GM10266 (cell line): ENCODE data around the gene OR5AC2.

ENCODE experiments used
- DNase-seq: peaks from one replicate; pipeline ENCODE4 v3.0.0; 2012; ENCODE audit errors: extremely low spot score
- TF ChIP-seq, protein P1 (sequence below): IDR thresholded peaks from 2 replicates; pipeline ENCODE4 v1.5.1; 2012; ENCODE audit warnings: mild to moderate bottlenecking, low read depth; ENCODE audit not compliant: control insufficient read depth, insufficient read depth; ENCODE audit errors: missing control alignments

Gene OR5AC2

GRCh38 chr3:98086873-98087272 is at the start of gene OR5AC2:
Gene OR5AC2, plus strand, starts transcription at chr3:98087173. Its CDS starts 0 bp downstream, at chr3:98087173.
- TF ChIP-seq, protein P1, sequence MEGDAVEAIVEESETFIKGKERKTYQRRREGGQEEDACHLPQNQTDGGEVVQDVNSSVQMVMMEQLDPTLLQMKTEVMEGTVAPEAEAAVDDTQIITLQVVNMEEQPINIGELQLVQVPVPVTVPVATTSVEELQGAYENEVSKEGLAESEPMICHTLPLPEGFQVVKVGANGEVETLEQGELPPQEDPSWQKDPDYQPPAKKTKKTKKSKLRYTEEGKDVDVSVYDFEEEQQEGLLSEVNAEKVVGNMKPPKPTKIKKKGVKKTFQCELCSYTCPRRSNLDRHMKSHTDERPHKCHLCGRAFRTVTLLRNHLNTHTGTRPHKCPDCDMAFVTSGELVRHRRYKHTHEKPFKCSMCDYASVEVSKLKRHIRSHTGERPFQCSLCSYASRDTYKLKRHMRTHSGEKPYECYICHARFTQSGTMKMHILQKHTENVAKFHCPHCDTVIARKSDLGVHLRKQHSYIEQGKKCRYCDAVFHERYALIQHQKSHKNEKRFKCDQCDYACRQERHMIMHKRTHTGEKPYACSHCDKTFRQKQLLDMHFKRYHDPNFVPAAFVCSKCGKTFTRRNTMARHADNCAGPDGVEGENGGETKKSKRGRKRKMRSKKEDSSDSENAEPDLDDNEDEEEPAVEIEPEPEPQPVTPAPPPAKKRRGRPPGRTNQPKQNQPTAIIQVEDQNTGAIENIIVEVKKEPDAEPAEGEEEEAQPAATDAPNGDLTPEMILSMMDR = no peak
- DNase-seq = no peak

- TF ChIP-seq, protein P1 = no peak
- DNase-seq = no peak
These were observed 48.7 kb upstream of the OR5AC2 start for GRCh38 chr3:98038286-98038685.

- no peak for DNase-seq
- TF ChIP-seq, protein P1 = no peak
These were observed 48.1 kb upstream of the OR5AC2 start for GRCh38 chr3:98038876-98039275.

GRCh38 chr3:98039322-98040024 is 47.5 kb upstream of the OR5AC2 start:
- peak; percentile 44 for DNase-seq
- TF ChIP-seq, protein P1 = peak; percentile 87

DNA sequence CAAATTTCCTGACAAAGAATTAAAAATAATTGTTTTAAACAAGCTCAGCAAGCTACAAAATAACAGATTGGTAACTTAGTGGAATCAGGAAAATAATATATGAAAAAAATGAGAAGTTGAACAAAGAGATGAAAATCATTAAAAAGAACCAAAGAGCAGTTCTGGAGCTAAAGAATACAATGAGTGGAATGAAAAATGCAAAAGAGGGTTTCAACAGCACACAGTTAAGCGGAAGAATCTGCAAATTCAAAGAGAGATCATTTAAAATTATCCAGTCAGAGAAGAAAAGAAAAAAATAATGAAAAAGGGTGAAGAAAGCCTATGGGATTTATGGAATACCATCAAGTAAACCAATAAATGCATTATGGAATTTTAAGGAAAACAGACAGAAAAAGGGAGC is 45.6 kb upstream of the OR5AC2 start:
- TF ChIP-seq, protein P1 = no peak
- no peak for DNase-seq

- DNase-seq = no peak
- TF ChIP-seq, protein P1 = no peak
These were observed 38.4 kb upstream of the OR5AC2 start for GRCh38 chr3:98048586-98048985.

DNA sequence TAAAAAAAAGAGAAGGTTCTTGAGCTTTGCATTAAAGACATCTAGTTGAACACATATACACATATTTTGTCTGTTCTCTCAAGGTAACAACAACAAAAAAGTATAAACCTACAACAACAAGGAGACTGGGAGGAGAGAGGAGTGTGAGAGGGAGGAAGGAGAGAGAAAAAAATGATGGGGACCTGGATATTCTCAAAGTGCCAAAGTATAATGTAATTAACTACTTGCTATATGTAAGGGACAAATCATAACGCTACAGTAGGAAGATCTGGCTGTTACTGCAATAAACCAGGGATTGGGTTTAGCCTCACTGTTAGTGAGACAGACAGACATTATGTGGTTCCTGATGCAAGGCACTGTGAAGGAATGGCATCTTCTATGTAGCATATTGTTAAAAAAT is 37.7 kb upstream of the OR5AC2 start:
- no peak for DNase-seq
- TF ChIP-seq, protein P1 = no peak
